HG03558 (cell line): ENCODE measurements around the gene CAMTA1.

ENCODE experiments used
- ATAC-seq: cut with Tn5 transposase; IDR thresholded peaks from one replicate; pipeline ENCODE4 v1.9.1; 2021; ENCODE audit warnings: moderate number of reproducible peaks; ENCODE audit not compliant: unreplicated experiment; ENCODE audit errors: extremely low read depth

CAMTA1 gene

GRCh38 chr1:7093297-7093696 lies 308.0 kb downstream of the CAMTA1 start:
- ATAC-seq = no peak

GRCh38 chr1:7094086-7094485 lies 308.8 kb downstream of the CAMTA1 start:
- ATAC-seq = no peak

- no peak for ATAC-seq
Observed at GRCh38 chr1:7094509-7094908, 309.3 kb downstream of the CAMTA1 start.

GRCh38 chr1:7095343-7095964 lies 310.2 kb downstream of the CAMTA1 start:
- ATAC-seq = no peak

- no peak for ATAC-seq
Observed at GRCh38 chr1:7097938-7098592, 312.8 kb downstream of the CAMTA1 start.

- no peak for ATAC-seq
Observed at GRCh38 chr1:7098641-7099040, 313.4 kb downstream of the CAMTA1 start.

- no peak for ATAC-seq
Observed at GRCh38 chr1:7100479-7100878, 315.2 kb downstream of the CAMTA1 start.

- ATAC-seq = no peak
Observed at GRCh38 chr1:7101187-7101586, 315.9 kb downstream of the CAMTA1 start.

GRCh38 chr1:7103361-7103782 lies 318.1 kb downstream of the CAMTA1 start:
- ATAC-seq = no peak

GRCh38 chr1:7103874-7104273 lies 318.6 kb downstream of the CAMTA1 start:
- no peak for ATAC-seq

- ATAC-seq = no peak
Observed at GRCh38 chr1:7104339-7104738, 319.1 kb downstream of the CAMTA1 start.

GRCh38 chr1:7105269-7105668 lies 320.0 kb downstream of the CAMTA1 start:
- ATAC-seq = no peak

GRCh38 chr1:7106442-7107108 lies 321.3 kb downstream of the CAMTA1 start:
- no peak for ATAC-seq

- ATAC-seq = no peak
Observed at GRCh38 chr1:7107109-7107830, 322.0 kb downstream of the CAMTA1 start.

GRCh38 chr1:7108251-7108650 lies 323.0 kb downstream of the CAMTA1 start:
- ATAC-seq = no peak

- no peak for ATAC-seq
Observed at GRCh38 chr1:7109901-7110300, 324.6 kb downstream of the CAMTA1 start.

GRCh38 chr1:7110321-7110720 lies 325.1 kb downstream of the CAMTA1 start:
- no peak for ATAC-seq

- ATAC-seq = no peak
Observed at GRCh38 chr1:7111853-7112252, 326.6 kb downstream of the CAMTA1 start.

GRCh38 chr1:7113136-7113535 lies 327.9 kb downstream of the CAMTA1 start:
- ATAC-seq = no peak

GRCh38 chr1:7113822-7114221 lies 328.6 kb downstream of the CAMTA1 start:
- no peak for ATAC-seq

GRCh38 chr1:7116001-7116400 lies 330.7 kb downstream of the CAMTA1 start:
- ATAC-seq = no peak
